ENCODE measurements around the gene MIER2. TPM values are rescaled to one million over a fixed set of nuclear protein-coding genes. Genes with fewer than 3 reads are reported as not detected.
A peak's percentile ranks its signal among the peaks of the same experiment; 100 is the strongest.

MIER2 gene
- total and polyA plus RNA-seq, 10 of the 15 experiments (the other 5 are each of a cell fraction or from before 2014, with no cell fraction given): 0.48 to 23.6 (median 12.1) TPM

GRCh38 chr19:291006-291521 is 53.5 kb downstream of the MIER2 start, which contains the start of gene PLPP2:
Gene PLPP2, minus strand, starts transcription at chr19:291403. Its CDS starts 67 bp downstream, at chr19:291336.
- WGBS (ENCODE audit: insufficient coverage, insufficient replicate concordance, low lambda C conversion rate, missing lambda C conversion rate): 46% methylated on average over 39 of the region's 60 CpGs
- Histone ChIP-seq H3K9ac (ENCODE audit: control insufficient read depth, insufficient read depth, low read length) (no peak within 1 kb of the TSS), H4K20me1 (ENCODE audit: control insufficient read depth, insufficient read depth) (no peaks in the 10 kb centered on the region), H3K36me3 (ENCODE audit: control insufficient read depth in 2 of 2, insufficient read depth in 2 of 2, low read length in 1 of 2) (no peaks in the 10 kb centered on the region), H3K4me3 (no peak within 1 kb of the TSS), H3K27me3 (replicated peaks in 1 of 2; ENCODE audit: control insufficient read depth in 2 of 2, insufficient read depth in 2 of 2, low read length in 1 of 2) (peaks cover 0 to 6% of the 10 kb centered on the region in 2 experiments; a peak in 2 of 4 replicates), H3K27ac (ENCODE audit: control insufficient read depth, insufficient read depth) (no peak within 1 kb of the TSS), H3K4me2 (ENCODE audit: control insufficient read depth, insufficient read depth) (no peak within 1 kb of the TSS), H3K9me3 (replicated peaks; ENCODE audit: control insufficient read depth, insufficient read depth, low read length) (no peaks in the 10 kb centered on the region), H3K79me2 (ENCODE audit: control insufficient read depth, insufficient read depth, low read length) (no peaks in the 10 kb centered on the region), H2AFZ (ENCODE audit: control insufficient read depth, low read depth, low read length) (no peak within 1 kb of the TSS), H3K4me1 (ENCODE audit: control insufficient read depth, insufficient read depth, low read length) (no peaks in the 10 kb centered on the region)
- FAIRE-seq (no peak), DNase-seq (ENCODE audit: low read depth, low spot score) (no peak), ATAC-seq (no peak)
- in situ Hi-C loops (cut with MboI) (no loop called here), intact Hi-C loops (cut with micrococcal nuclease; ENCODE audit: unreplicated experiment) (no loop called here)
- ChIA-PET POLR2A (no interaction called here), CTCF (no interaction called here), RAD21 (ENCODE audit: unreplicated experiment) (no interaction called here), SMC1A (ENCODE audit: uncharacterized antibody, unreplicated experiment) (no interaction called here)
- TF ChIP-seq USF1 (IDR thresholded peaks at IDR 0.05; ENCODE audit: borderline replicate concordance, extremely low read length, insufficient read depth, low read depth, low read length) (peak; percentile 31), FOS (IDR thresholded peaks at IDR 0.05; ENCODE audit: borderline replicate concordance, extremely low read depth, insufficient read length) (no peak)
- TF ChIP-seq, protein P1, sequence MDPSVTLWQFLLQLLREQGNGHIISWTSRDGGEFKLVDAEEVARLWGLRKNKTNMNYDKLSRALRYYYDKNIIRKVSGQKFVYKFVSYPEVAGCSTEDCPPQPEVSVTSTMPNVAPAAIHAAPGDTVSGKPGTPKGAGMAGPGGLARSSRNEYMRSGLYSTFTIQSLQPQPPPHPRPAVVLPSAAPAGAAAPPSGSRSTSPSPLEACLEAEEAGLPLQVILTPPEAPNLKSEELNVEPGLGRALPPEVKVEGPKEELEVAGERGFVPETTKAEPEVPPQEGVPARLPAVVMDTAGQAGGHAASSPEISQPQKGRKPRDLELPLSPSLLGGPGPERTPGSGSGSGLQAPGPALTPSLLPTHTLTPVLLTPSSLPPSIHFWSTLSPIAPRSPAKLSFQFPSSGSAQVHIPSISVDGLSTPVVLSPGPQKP (IDR thresholded peaks at IDR 0.05; ENCODE audit: low read depth, low read length): no peak
- BruUV-seq (replicated peaks): no TSS peak

- RAD21 ChIA-PET (ENCODE audit: unreplicated experiment): no interaction called here
- no peak overlapping the region for H3K4me2 ChIP-seq (ENCODE audit: control insufficient read depth, insufficient read depth)
- no peaks in the 10 kb centered on the region for H3K79me2 ChIP-seq (ENCODE audit: control insufficient read depth, insufficient read depth, low read length)
- no TSS peak for BruUV-seq (replicated peaks)
- in situ Hi-C loops (cut with MboI) (no loop called here), intact Hi-C loops (cut with micrococcal nuclease; ENCODE audit: unreplicated experiment) (no loop called here)
- WGBS (ENCODE audit: insufficient coverage, insufficient replicate concordance, low lambda C conversion rate, missing lambda C conversion rate): 4% methylated on average over 39 of the region's 51 CpGs
- POLR2A ChIA-PET: no interaction called here
- no peaks in the 10 kb centered on the region for H4K20me1 ChIP-seq (ENCODE audit: control insufficient read depth, insufficient read depth)
- DNase-seq (ENCODE audit: low read depth, low spot score) (no peak), FAIRE-seq (no peak), ATAC-seq (no peak)
- SMC1A ChIA-PET (ENCODE audit: uncharacterized antibody, unreplicated experiment): no interaction called here
- no peaks in the 10 kb centered on the region for H3K9me3 ChIP-seq (replicated peaks; ENCODE audit: control insufficient read depth, insufficient read depth, low read length)
- H3K27me3 ChIP-seq (replicated peaks in 1 of 2; ENCODE audit: control insufficient read depth in 2 of 2, insufficient read depth in 2 of 2, low read length in 1 of 2): peaks cover 0 to 6% of the 10 kb centered on the region in 2 experiments; a peak in 2 of 4 replicates
- no peak overlapping the region for H2AFZ ChIP-seq (ENCODE audit: control insufficient read depth, low read depth, low read length)
- CTCF ChIA-PET: no interaction called here
- no peak overlapping the region for H3K4me3 ChIP-seq
- no peak overlapping the region for H3K27ac ChIP-seq (ENCODE audit: control insufficient read depth, insufficient read depth)
- H3K4me1 ChIP-seq (ENCODE audit: control insufficient read depth, insufficient read depth, low read length): no peaks in the 10 kb centered on the region
- no peak overlapping the region for H3K9ac ChIP-seq (ENCODE audit: control insufficient read depth, insufficient read depth, low read length)
- no peaks in the 10 kb centered on the region for H3K36me3 ChIP-seq (ENCODE audit: control insufficient read depth in 2 of 2, insufficient read depth in 2 of 2, low read length in 1 of 2)
- TF ChIP-seq POLR2A (IDR thresholded peaks at IDR 0.05; ENCODE audit: low read depth, low read length) (no peak), ZBED1 (IDR thresholded peaks at IDR 0.05; ENCODE audit: borderline replicate concordance) (no peak), BCL3 (IDR thresholded peaks at IDR 0.05; ENCODE audit: borderline replicate concordance, insufficient read depth, low read depth, low read length, poor library complexity, severe bottlenecking) (no peak), SP1 (IDR thresholded peaks at IDR 0.05; ENCODE audit: low read depth, low read length) (no peak)
- TF ChIP-seq, protein P2, sequence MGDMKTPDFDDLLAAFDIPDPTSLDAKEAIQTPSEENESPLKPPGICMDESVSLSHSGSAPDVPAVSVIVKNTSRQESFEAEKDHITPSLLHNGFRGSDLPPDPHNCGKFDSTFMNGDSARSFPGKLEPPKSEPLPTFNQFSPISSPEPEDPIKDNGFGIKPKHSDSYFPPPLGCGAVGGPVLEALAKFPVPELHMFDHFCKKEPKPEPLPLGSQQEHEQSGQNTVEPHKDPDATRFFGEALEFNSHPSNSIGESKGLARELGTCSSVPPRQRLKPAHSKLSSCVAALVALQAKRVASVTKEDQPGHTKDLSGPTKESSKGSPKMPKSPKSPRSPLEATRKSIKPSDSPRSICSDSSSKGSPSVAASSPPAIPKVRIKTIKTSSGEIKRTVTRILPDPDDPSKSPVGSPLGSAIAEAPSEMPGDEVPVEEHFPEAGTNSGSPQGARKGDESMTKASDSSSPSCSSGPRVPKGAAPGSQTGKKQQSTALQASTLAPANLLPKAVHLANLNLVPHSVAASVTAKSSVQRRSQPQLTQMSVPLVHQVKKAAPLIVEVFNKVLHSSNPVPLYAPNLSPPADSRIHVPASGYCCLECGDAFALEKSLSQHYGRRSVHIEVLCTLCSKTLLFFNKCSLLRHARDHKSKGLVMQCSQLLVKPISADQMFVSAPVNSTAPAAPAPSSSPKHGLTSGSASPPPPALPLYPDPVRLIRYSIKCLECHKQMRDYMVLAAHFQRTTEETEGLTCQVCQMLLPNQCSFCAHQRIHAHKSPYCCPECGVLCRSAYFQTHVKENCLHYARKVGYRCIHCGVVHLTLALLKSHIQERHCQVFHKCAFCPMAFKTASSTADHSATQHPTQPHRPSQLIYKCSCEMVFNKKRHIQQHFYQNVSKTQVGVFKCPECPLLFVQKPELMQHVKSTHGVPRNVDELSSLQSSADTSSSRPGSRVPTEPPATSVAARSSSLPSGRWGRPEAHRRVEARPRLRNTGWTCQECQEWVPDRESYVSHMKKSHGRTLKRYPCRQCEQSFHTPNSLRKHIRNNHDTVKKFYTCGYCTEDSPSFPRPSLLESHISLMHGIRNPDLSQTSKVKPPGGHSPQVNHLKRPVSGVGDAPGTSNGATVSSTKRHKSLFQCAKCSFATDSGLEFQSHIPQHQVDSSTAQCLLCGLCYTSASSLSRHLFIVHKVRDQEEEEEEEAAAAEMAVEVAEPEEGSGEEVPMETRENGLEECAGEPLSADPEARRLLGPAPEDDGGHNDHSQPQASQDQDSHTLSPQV (IDR thresholded peaks at IDR 0.05): no peak
Observed at GRCh38 chr19:290372-291005, 54.1 kb downstream of the MIER2 start.

Measured in GM12878 (cell line).